Psoas muscle (tissue), 8 donors: ENCODE results near the gene SLC66A2. TPM values are rescaled to one million over a fixed set of nuclear protein-coding genes. Genes with fewer than 3 reads are reported as not detected.

Experiments used
- ATAC-seq, 4 donors: fragments of 200-7000 bp; cut with Tn5 transposase; one replicate each; pipeline ENCODE4 v1.9.1; 2020; ENCODE audit warnings: moderate library complexity in 3 of 4, mild to moderate bottlenecking in 2 of 4
- DNase-seq, 2 donors: peaks; one replicate each; pipeline ENCODE4 v3.0.0-alpha.2; 2020
- H3K27ac ChIP-seq: fragments of 200-600 bp; one replicate; pipeline ENCODE4 v1.8.0; 2022
- H3K27me3 ChIP-seq, 3 donors: fragments of 200-600 bp in 1 of 3; one replicate each; pipeline versions ENCODE4 v1.6.1 to v1.8.0; 2013 to 2022; ENCODE audit warnings: low read length in 2 of 3, mild to moderate bottlenecking in 2 of 3, moderate library complexity in 1 of 3; ENCODE audit not compliant: insufficient read depth in 3 of 3
- H3K36me3 ChIP-seq, 2 donors: fragments of 200-600 bp in 1 of 2; one replicate each; pipeline versions ENCODE4 v1.6.1 to v1.8.0; 2013 to 2022; ENCODE audit warnings: low read depth in 1 of 2, mild to moderate bottlenecking in 1 of 2, moderate library complexity in 1 of 2; ENCODE audit not compliant: insufficient read depth in 1 of 2
- H3K4me1 ChIP-seq: fragments of 200-600 bp; one replicate; pipeline ENCODE4 v1.8.0; 2022
- H3K4me3 ChIP-seq: fragments of 200-600 bp; one replicate; pipeline ENCODE4 v1.8.0; 2022; ENCODE audit warnings: mild to moderate bottlenecking
- H3K9me3 ChIP-seq: fragments of 200-600 bp; one replicate; pipeline ENCODE4 v1.8.0; 2022
- WGBS, 3 donors: extraction: QIAGEN DNeasy Blood & Tissue Kit; methylation state at CpG; one replicate each; pipeline versions ENCODE4 v1.1.6 to v1.1.7; 2013; 5-methylcytosine and 5-hydroxymethylcytosine counted together
- intact Hi-C, 2 donors: fragments of 100-400 bp; cut with DNase I; formaldehyde crosslinking; loops; one replicate each; pipeline versions ENCODE4 v1.11.0 to v1.14.2; 2022
- polyA plus RNA-seq, 3 donors: library from polyadenylated mRNA; stranded (reverse); fragments of 200-250 nt; gene quantifications; one replicate each; pipeline ENCODE4 v1.2.3, GENCODE V29; 2013
- total RNA-seq, 4 donors: library from RNA; stranded (reverse); fragmentation: NEBNext Ultra II Directional in 2 of 4; extraction: Animal tissue kit (Norgen Biotek cat#: 25700) in 2 of 4; gene quantifications; one replicate each; pipeline versions ENCODE4 v1.2.1 to v1.2.4, GENCODE V29; 2021 to 2023
- TF ChIP-seq, protein P1 (sequence below): fragments of 200-600 bp; IDR thresholded peaks from one replicate; pipeline ENCODE4 v1.8.0; 2022; ENCODE audit warnings: antibody characterized with exemption
- donor health status: healthy with polysubstance abuse.
- donor health status: DM: no; HTN: no; CAD: no; lungs with moderate emphysema.
- donor health status: Bipolar disorder and iron deficiency.
- donor health status: healthy.
- donor health status: DM: yes; HTN: yes; CAD: no.
- donor health status: DM: no; HTN: no; CAD: no.
- donor health status: DM: no; HTN: no; CAD: no.
- donor health status: DM: yes; HTN: yes; CAD: no.

Gene SLC66A2
- total and polyA plus RNA-seq, 7 donors, result 36.4 to 160 (median 67.7) TPM

DNA sequence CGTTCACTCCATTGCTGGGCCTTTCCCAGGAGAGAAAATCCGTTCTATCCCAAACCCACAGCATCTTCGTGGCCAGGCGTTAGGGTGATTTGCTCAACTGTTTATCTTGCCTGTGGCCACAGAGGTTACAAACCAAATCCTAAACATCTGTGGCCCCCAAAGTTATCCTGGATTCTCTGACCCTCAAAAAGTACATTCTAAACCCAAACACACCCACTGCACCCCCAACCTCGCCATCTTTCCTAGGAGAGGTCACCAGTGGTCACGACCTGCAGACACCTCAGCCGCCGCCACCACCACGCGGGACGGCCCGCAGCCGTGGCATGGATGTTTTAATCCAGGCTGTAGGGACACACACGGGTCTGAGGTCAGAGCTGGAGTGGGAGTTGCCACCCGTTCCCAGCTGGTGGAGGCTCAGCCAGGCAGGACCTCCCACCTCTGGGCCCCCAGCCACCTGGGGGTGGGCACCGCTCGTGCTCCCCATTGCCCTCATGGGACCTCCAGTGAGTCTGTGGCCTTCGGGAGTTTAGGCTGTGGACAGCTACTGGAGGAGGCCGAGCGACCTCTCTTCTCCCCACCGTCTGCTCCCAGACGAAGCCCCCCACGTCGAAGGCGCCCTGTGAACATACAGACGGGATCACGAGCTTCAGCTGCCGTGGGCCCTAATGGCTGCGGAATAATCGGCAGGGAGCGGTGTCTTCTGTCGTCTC lies 81.7 kb downstream of the SLC66A2 start:
- Histone ChIP-seq H3K4me1 (no peaks in the 10 kb centered on the region), H3K9me3 (no peaks in the 10 kb centered on the region), H3K27ac (no peak overlapping the region), H3K36me3 (no peaks in the 10 kb centered on the region), H3K27me3 (peaks cover 0 to 17% (median 17%) of the 10 kb centered on the region in 3 donors), H3K4me3 (no peak overlapping the region)
- intact Hi-C loops, result no loop called here
- TF ChIP-seq, protein P1, sequence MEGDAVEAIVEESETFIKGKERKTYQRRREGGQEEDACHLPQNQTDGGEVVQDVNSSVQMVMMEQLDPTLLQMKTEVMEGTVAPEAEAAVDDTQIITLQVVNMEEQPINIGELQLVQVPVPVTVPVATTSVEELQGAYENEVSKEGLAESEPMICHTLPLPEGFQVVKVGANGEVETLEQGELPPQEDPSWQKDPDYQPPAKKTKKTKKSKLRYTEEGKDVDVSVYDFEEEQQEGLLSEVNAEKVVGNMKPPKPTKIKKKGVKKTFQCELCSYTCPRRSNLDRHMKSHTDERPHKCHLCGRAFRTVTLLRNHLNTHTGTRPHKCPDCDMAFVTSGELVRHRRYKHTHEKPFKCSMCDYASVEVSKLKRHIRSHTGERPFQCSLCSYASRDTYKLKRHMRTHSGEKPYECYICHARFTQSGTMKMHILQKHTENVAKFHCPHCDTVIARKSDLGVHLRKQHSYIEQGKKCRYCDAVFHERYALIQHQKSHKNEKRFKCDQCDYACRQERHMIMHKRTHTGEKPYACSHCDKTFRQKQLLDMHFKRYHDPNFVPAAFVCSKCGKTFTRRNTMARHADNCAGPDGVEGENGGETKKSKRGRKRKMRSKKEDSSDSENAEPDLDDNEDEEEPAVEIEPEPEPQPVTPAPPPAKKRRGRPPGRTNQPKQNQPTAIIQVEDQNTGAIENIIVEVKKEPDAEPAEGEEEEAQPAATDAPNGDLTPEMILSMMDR, result no peak
- no peak for DNase-seq
- 76 to 79% (median 78%) methylated on average over 31 to 32 of the region's 32 CpGs for WGBS, 3 donors
- ATAC-seq, result no peak

GRCh38 chr18:79868811-79869541 lies 82.5 kb downstream of the SLC66A2 start:
- Histone ChIP-seq H3K4me1 (no peaks in the 10 kb centered on the region), H3K4me3 (no peak overlapping the region), H3K27me3 (peaks cover 0 to 17% (median 17%) of the 10 kb centered on the region in 3 donors), H3K36me3 (no peaks in the 10 kb centered on the region), H3K9me3 (no peaks in the 10 kb centered on the region), H3K27ac (no peak overlapping the region)
- TF ChIP-seq, protein P1, result no peak
- 70 to 80% (median 78%) methylated on average over 32 of the region's 32 CpGs for WGBS, 3 donors
- intact Hi-C loops, result no loop called here
- ATAC-seq (peak in 1 of 4 donors; percentile 23), DNase-seq (no peak)

DNA sequence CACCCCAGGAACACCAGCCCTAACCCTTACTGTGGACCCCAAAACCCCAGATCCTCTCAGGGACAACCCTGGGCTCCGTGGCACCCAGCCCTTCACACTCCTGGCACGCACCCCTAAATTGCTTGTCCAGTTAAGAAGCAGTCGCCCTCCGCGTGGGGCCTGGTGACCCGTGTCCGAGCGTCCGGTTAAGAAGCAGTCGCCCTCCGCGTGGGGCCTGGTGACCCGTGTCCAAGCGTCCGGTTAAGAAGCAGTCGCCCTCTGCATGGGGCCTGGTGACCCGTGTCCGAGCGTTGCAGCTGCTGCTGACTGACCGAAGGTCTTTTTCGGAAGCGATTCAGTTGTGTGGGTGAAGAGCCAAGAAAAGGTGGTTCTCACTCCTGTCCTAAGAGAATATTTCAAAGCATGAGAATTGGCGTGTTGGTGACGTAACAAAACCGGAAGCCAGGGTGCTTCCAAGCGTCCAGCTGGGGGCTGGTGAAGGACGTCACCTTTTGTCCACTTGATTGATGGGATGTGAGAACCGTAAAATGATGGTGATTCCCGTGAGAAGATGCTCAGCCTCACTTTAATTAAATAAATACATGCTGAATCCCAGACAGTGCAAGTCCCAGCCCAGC lies 83.2 kb downstream of the SLC66A2 start:
- TF ChIP-seq, protein P1, result no peak
- Histone ChIP-seq H3K27ac (no peak overlapping the region), H3K9me3 (no peaks in the 10 kb centered on the region), H3K36me3 (no peaks in the 10 kb centered on the region), H3K4me1 (no peaks in the 10 kb centered on the region), H3K4me3 (no peak overlapping the region), H3K27me3 (peaks cover 0 to 17% (median 17%) of the 10 kb centered on the region in 3 donors)
- intact Hi-C loops, result no loop called here
- ATAC-seq (no peak), DNase-seq (no peak)
- WGBS, 3 donors, result 55 to 69% (median 61%) methylated on average over 29 of the region's 29 CpGs

GRCh38 chr18:79867666-79868065 lies 83.8 kb downstream of the SLC66A2 start:
- intact Hi-C loops, result no loop called here
- no peak for ATAC-seq
- Histone ChIP-seq H3K4me3 (no peak overlapping the region), H3K9me3 (no peaks in the 10 kb centered on the region), H3K27me3 (peaks cover 0 to 22% (median 18%) of the 10 kb centered on the region in 3 donors), H3K36me3 (no peaks in the 10 kb centered on the region), H3K4me1 (no peaks in the 10 kb centered on the region), H3K27ac (no peak overlapping the region)
- TF ChIP-seq, protein P1, result no peak
- DNase-seq, result no peak
- WGBS, 3 donors, result 79 to 86% (median 82%) methylated on average over 16 of the region's 16 CpGs
